H1 (cell line): ENCODE data around the gene CXADR. TPM values are rescaled to one million over a fixed set of nuclear protein-coding genes. Genes with fewer than 3 reads are reported as not detected.

Source experiments
- CHD7 ChIP-seq: fragments of 300-600 bp; sonication (generic); IDR thresholded peaks from 2 replicates; pipeline ENCODE4 v1.7.1; 2012; ENCODE audit warnings: low read length, moderate library complexity, mild to moderate bottlenecking, inconsistent platforms; ENCODE audit not compliant: insufficient replicate concordance
- CREB1 ChIP-seq: IDR thresholded peaks from 2 replicates; pipeline ENCODE4 v1.6.1; 2012; ENCODE audit warnings: inconsistent platforms
- GABPA ChIP-seq: IDR thresholded peaks from 2 replicates; pipeline ENCODE4 v1.6.1; 2011; ENCODE audit warnings: mild to moderate bottlenecking, low read length, moderate library complexity, borderline replicate concordance; ENCODE audit not compliant: insufficient read depth
- GTF2F1 ChIP-seq: IDR thresholded peaks from 2 replicates; pipeline ENCODE4 v1.6.1; 2012; ENCODE audit warnings: low read depth, low read length, improper control_type of control experiment, borderline replicate concordance
- HDAC2 ChIP-seq, 2 experiments: fragments of 300-600 bp in 1 of 2; sonication (generic) in 1 of 2; IDR thresholded peaks; 2 replicates each; pipeline ENCODE4 v1.6.1; 2011 to 2012; ENCODE audit warnings: low read depth in 2 of 2, low read length in 2 of 2, mild to moderate bottlenecking in 2 of 2, moderate library complexity in 2 of 2, borderline replicate concordance in 1 of 2, inconsistent platforms in 1 of 2
- KDM1A ChIP-seq: fragments of 200-600, 300-600 bp; sonication (generic); IDR thresholded peaks from 2 replicates; pipeline ENCODE4 v1.7.1; 2016; ENCODE audit warnings: mild to moderate bottlenecking, low read length, borderline replicate concordance
- SIX5 ChIP-seq: IDR thresholded peaks from 2 replicates; pipeline ENCODE4 v1.6.1; 2011; ENCODE audit warnings: mild to moderate bottlenecking, low read depth, low read length
- TBP ChIP-seq: IDR thresholded peaks from 2 replicates; pipeline ENCODE4 v1.6.1; 2011; ENCODE audit warnings: low read depth, low read length, improper control_type of control experiment
- TCF12 ChIP-seq: IDR thresholded peaks from 2 replicates; pipeline ENCODE4 v1.6.1; 2011; ENCODE audit warnings: low read depth, mild to moderate bottlenecking, low read length
- polyA plus RNA-seq, 7 experiments: library from polyadenylated mRNA; depleted of rRNA in 3 of 7; stranded (reverse) in 5 of 7; unstranded in 2 of 7; fragments of >200 nt in 5 of 7; fragments of 200-250 nt in 2 of 7; gene quantifications; 1 replicate in 5 of 7; 2 replicates in 1 of 7; 4 replicates in 1 of 7; pipeline versions ENCODE4 v1.2.1 to v1.2.3, GENCODE V29; 2011 to 2013; ENCODE audit warnings: missing spikeins in 2 of 7, mixed read lengths in 2 of 7
- total RNA-seq: library from RNA; stranded (reverse); fragmentation: NEBNext Ultra II Directional; extraction: Animal tissue kit (Norgen Biotek cat#: 25700); gene quantifications from 2 replicates; pipeline ENCODE4 v1.2.1, GENCODE V29; 2021

Gene CXADR
- total and polyA plus RNA-seq, 2 of the 8 experiments (the other 6 are each of a cell fraction or from before 2014, with no cell fraction given), result 45.6 to 145 TPM

GRCh38 chr21:17512253-17513213 is at the start of gene CXADR (continued):
- TF ChIP-seq CHD7 (no peak), SIX5 (no peak), GABPA (peak; percentile 59; the same call in 1 of the 2 replicates), GTF2F1 (no peak), HDAC2 (IDR thresholded peaks at IDR 0.05; ENCODE audit: borderline replicate concordance in 1 of 2, low read depth in 2 of 2, low read length in 2 of 2) (peak; percentile 28 to 91; a peak in 1 of 4 replicates), CREB1 (peak; percentile 86), KDM1A (no peak), TCF12 (no peak), TBP (peak; percentile 75)
